GM23338 (cell line): ENCODE measurements around the gene KCTD18. TPM values are rescaled to one million over a fixed set of nuclear protein-coding genes. Genes with fewer than 3 reads are reported as not detected.

ENCODE experiments used
- ATAC-seq: fragments of 200-7000 bp; cut with Tn5 transposase; 3 replicates; pipeline ENCODE4 v1.9.1; 2020
- DNase-seq: peaks from one replicate; pipeline ENCODE4 v3.0.0-alpha.2; 2015; ENCODE audit warnings: low spot score
- H2AFZ ChIP-seq: fragments of 200-600 bp; sonication (generic); 2 replicates; pipeline ENCODE4 v1.8.0; 2016; ENCODE audit warnings: antibody characterized with exemption, mild to moderate bottlenecking, moderate library complexity
- H3F3A ChIP-seq: fragments of 200-600 bp; sonication (generic); replicated peaks from 2 replicates; pipeline ENCODE4 v1.8.0; 2017; ENCODE audit warnings: antibody characterized with exemption, mixed run types, low read depth
- H3K27ac ChIP-seq: fragments of 200-600 bp; sonication (generic); 2 replicates; pipeline ENCODE4 v1.6.1; 2016; ENCODE audit warnings: low read depth
- H3K27me3 ChIP-seq: fragments of 200-600 bp; sonication (generic); 2 replicates; pipeline ENCODE4 v1.8.0; 2016; ENCODE audit warnings: mild to moderate bottlenecking, mixed run types, moderate library complexity; ENCODE audit not compliant: insufficient read depth
- H3K36me3 ChIP-seq: fragments of 200-600 bp; sonication (generic); 2 replicates; pipeline ENCODE4 v1.8.0; 2016; ENCODE audit warnings: mild to moderate bottlenecking; ENCODE audit not compliant: insufficient read depth
- H3K4me1 ChIP-seq: fragments of 200-600 bp; sonication (generic); 2 replicates; pipeline ENCODE4 v1.8.0; 2016; ENCODE audit warnings: mild to moderate bottlenecking, moderate library complexity; ENCODE audit not compliant: insufficient read depth
- H3K4me2 ChIP-seq: fragments of 200-600 bp; sonication (generic); 2 replicates; pipeline ENCODE4 v1.7.1; 2017; ENCODE audit warnings: mixed run types
- H3K4me3 ChIP-seq: fragments of 200-600 bp; sonication (generic); 2 replicates; pipeline ENCODE4 v1.6.1; 2016; ENCODE audit warnings: mixed run types
- H3K79me2 ChIP-seq: fragments of 200-600 bp; sonication (generic); replicated peaks from 2 replicates; pipeline ENCODE4 v1.8.0; 2017; ENCODE audit warnings: mild to moderate bottlenecking; ENCODE audit not compliant: insufficient read depth
- H3K9me2 ChIP-seq: fragments of 200-600 bp; sonication (generic); 2 replicates; pipeline ENCODE4 v1.8.0; 2017; ENCODE audit not compliant: insufficient read depth
- H4K20me1 ChIP-seq: fragments of 200-600 bp; sonication (generic); replicated peaks from 2 replicates; pipeline ENCODE4 v1.8.0; 2017; ENCODE audit warnings: mild to moderate bottlenecking; ENCODE audit not compliant: insufficient read depth
- H3K27ac Mint-ChIP-seq: 2 replicates; pipeline ENCODE4 v1.8.0; 2020; ENCODE audit warnings: inconsistent platforms, mild to moderate bottlenecking, moderate library complexity, mixed read lengths
- H3K27me3 Mint-ChIP-seq: 3 replicates; pipeline ENCODE4 v1.8.0; 2022; ENCODE audit warnings: low read depth, mild to moderate bottlenecking, moderate library complexity, mixed read lengths, inconsistent platforms; ENCODE audit not compliant: insufficient read depth, poor library complexity
- H3K36me3 Mint-ChIP-seq: 3 replicates; pipeline ENCODE4 v1.8.0; 2021; ENCODE audit warnings: low read depth, mild to moderate bottlenecking, inconsistent platforms, moderate library complexity, mixed read lengths
- H3K4me1 Mint-ChIP-seq: 3 replicates; pipeline ENCODE4 v1.8.0; 2020; ENCODE audit warnings: mild to moderate bottlenecking, inconsistent platforms, mixed read lengths
- H3K4me3 Mint-ChIP-seq: 3 replicates; pipeline ENCODE4 v1.8.0; 2021; ENCODE audit warnings: moderate library complexity, mild to moderate bottlenecking, inconsistent platforms, mixed read lengths
- H3K9me3 Mint-ChIP-seq: 3 replicates; pipeline ENCODE4 v1.8.0; 2020; ENCODE audit warnings: moderate library complexity, mild to moderate bottlenecking, inconsistent platforms, mixed read lengths
- CREB1 ChIP-seq: fragments of 250-450 bp; sonication (Bioruptor Pico); IDR thresholded peaks from 2 replicates; pipeline ENCODE4 v1.5.0; 2020; ENCODE audit warnings: low read depth, mild to moderate bottlenecking, moderate library complexity
- EZH2 ChIP-seq: fragments of 200-600 bp; sonication (generic); IDR thresholded peaks from one replicate; pipeline ENCODE4 v1.8.0; 2017; ENCODE audit warnings: antibody characterized with exemption, mild to moderate bottlenecking, low read depth; ENCODE audit not compliant: unreplicated experiment
- EZH2phosphoT487 ChIP-seq: fragments of 200-600 bp; sonication (generic); IDR thresholded peaks from one replicate; pipeline ENCODE4 v1.8.1; 2018; ENCODE audit warnings: antibody characterized with exemption; ENCODE audit not compliant: unreplicated experiment
- JUNB ChIP-seq: IDR thresholded peaks from one replicate; pipeline ENCODE4 v1.6.1; 2016; ENCODE audit warnings: antibody characterized with exemption; ENCODE audit not compliant: unreplicated experiment
- NANOG ChIP-seq: IDR thresholded peaks from 2 replicates; pipeline ENCODE4 v1.6.1; 2016; ENCODE audit warnings: antibody characterized with exemption, borderline replicate concordance
- POLR2AphosphoS5 ChIP-seq: IDR thresholded peaks from 2 replicates; pipeline ENCODE4 v1.6.1; 2016; ENCODE audit warnings: antibody characterized with exemption, low read depth
- STAT1 ChIP-seq: IDR thresholded peaks from one replicate; pipeline ENCODE4 v1.6.1; 2016; ENCODE audit warnings: antibody characterized with exemption; ENCODE audit not compliant: unreplicated experiment
- ZNF114 ChIP-seq: fragments of 250-450 bp; sonication (Bioruptor Pico); IDR thresholded peaks from 2 replicates; pipeline ENCODE4 v1.5.0; 2020; ENCODE audit warnings: mild to moderate bottlenecking, moderate library complexity
- ZNF331 ChIP-seq: fragments of 250-450 bp; sonication (Bioruptor Pico); IDR thresholded peaks from 2 replicates; pipeline ENCODE4 v1.5.0; 2020; ENCODE audit warnings: low read depth, mild to moderate bottlenecking, moderate library complexity
- polyA plus RNA-seq: library from polyadenylated mRNA; unstranded; fragments of >200 nt; fragmentation: Nextera tagmentation; extraction: Ambion mirVana; gene quantifications from 2 replicates; pipeline ENCODE4 v1.2.1, GENCODE V29; 2016
- total RNA-seq: library from RNA; depleted of rRNA; stranded (reverse); fragments of >200 nt; shearing (Covaris generic); gene quantifications from 2 replicates; pipeline ENCODE4 v1.2.3, GENCODE V29; 2014
- TF ChIP-seq, protein P1 (sequence below): IDR thresholded peaks from one replicate; pipeline ENCODE4 v1.6.1; 2018; ENCODE audit warnings: antibody characterized with exemption; ENCODE audit not compliant: unreplicated experiment
- TF ChIP-seq, protein P2 (sequence below), 2 experiments: fragments of 200-600 bp in 1 of 2; sonication (generic) in 1 of 2; conservative IDR thresholded peaks; 2 replicates each; pipeline versions ENCODE4 v1.5.1 to v1.6.1; 2016 to 2017; ENCODE audit warnings: antibody characterized with exemption in 2 of 2, low read depth in 2 of 2, mild to moderate bottlenecking in 2 of 2, moderate library complexity in 1 of 2

KCTD18 gene
- total and polyA plus RNA-seq, 2 experiments from 2014 or later = 3.3 to 4.7 TPM

DNA sequence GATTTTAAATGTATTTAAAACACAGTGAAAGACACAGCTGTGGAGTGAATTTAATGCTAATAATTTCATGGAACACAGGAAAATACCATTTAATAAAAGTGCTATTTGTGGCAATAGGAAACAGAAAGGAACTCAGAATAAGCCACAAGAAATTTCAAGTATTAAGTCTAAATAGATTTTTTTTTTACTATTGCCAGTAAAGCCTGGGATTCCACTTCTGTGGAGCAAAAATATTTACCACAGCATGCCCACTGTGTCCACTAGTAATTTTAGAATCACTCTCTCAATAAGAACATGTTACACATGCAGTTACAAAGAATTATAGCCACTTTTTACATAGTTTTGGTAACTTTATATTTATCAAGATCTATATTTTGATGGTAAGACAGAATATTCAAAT is 17.2 kb downstream of the KCTD18 start:
- TF ChIP-seq ZNF114 (CRISPR knock-in tag) (no peak), STAT1 (no peak), EZH2 (no peak), CREB1 (CRISPR knock-in tag) (no peak), NANOG (no peak), ZNF331 (CRISPR knock-in tag) (no peak), JUNB (no peak)
- TF ChIP-seq, protein P1, sequence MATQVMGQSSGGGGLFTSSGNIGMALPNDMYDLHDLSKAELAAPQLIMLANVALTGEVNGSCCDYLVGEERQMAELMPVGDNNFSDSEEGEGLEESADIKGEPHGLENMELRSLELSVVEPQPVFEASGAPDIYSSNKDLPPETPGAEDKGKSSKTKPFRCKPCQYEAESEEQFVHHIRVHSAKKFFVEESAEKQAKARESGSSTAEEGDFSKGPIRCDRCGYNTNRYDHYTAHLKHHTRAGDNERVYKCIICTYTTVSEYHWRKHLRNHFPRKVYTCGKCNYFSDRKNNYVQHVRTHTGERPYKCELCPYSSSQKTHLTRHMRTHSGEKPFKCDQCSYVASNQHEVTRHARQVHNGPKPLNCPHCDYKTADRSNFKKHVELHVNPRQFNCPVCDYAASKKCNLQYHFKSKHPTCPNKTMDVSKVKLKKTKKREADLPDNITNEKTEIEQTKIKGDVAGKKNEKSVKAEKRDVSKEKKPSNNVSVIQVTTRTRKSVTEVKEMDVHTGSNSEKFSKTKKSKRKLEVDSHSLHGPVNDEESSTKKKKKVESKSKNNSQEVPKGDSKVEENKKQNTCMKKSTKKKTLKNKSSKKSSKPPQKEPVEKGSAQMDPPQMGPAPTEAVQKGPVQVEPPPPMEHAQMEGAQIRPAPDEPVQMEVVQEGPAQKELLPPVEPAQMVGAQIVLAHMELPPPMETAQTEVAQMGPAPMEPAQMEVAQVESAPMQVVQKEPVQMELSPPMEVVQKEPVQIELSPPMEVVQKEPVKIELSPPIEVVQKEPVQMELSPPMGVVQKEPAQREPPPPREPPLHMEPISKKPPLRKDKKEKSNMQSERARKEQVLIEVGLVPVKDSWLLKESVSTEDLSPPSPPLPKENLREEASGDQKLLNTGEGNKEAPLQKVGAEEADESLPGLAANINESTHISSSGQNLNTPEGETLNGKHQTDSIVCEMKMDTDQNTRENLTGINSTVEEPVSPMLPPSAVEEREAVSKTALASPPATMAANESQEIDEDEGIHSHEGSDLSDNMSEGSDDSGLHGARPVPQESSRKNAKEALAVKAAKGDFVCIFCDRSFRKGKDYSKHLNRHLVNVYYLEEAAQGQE = no peak
- TF ChIP-seq, protein P2, sequence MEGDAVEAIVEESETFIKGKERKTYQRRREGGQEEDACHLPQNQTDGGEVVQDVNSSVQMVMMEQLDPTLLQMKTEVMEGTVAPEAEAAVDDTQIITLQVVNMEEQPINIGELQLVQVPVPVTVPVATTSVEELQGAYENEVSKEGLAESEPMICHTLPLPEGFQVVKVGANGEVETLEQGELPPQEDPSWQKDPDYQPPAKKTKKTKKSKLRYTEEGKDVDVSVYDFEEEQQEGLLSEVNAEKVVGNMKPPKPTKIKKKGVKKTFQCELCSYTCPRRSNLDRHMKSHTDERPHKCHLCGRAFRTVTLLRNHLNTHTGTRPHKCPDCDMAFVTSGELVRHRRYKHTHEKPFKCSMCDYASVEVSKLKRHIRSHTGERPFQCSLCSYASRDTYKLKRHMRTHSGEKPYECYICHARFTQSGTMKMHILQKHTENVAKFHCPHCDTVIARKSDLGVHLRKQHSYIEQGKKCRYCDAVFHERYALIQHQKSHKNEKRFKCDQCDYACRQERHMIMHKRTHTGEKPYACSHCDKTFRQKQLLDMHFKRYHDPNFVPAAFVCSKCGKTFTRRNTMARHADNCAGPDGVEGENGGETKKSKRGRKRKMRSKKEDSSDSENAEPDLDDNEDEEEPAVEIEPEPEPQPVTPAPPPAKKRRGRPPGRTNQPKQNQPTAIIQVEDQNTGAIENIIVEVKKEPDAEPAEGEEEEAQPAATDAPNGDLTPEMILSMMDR (conservative IDR thresholded peaks at IDR 0.05; ENCODE audit: low read depth in 2 of 2) = no peak
- no peaks in the 10 kb centered on the region for H3K27me3 ChIP-seq
- Mint-ChIP-seq H3K4me3 (no peak overlapping the region), H3K27me3 (no peaks in the 10 kb centered on the region), H3K4me1 (no peaks in the 10 kb centered on the region), H3K36me3 (peaks cover 24% of the 10 kb centered on the region), H3K9me3 (peaks cover 5% of the 10 kb centered on the region; the same call in 2 of the 3 replicates), H3K27ac (no peak overlapping the region)
- no peak overlapping the region for H2AFZ ChIP-seq
- H3F3A ChIP-seq = no peaks in the 10 kb centered on the region
- no peak overlapping the region for H3K4me3 ChIP-seq
- no peaks in the 10 kb centered on the region for H3K9me2 ChIP-seq
- H3K79me2 ChIP-seq = no peaks in the 10 kb centered on the region
- H4K20me1 ChIP-seq = no peaks in the 10 kb centered on the region
- H3K36me3 ChIP-seq = no peaks in the 10 kb centered on the region
- H3K4me2 ChIP-seq = no peak overlapping the region
- no peak for DNase-seq
- no peak for ATAC-seq
- no peak overlapping the region for H3K27ac ChIP-seq
- no peaks in the 10 kb centered on the region for H3K4me1 ChIP-seq

DNA sequence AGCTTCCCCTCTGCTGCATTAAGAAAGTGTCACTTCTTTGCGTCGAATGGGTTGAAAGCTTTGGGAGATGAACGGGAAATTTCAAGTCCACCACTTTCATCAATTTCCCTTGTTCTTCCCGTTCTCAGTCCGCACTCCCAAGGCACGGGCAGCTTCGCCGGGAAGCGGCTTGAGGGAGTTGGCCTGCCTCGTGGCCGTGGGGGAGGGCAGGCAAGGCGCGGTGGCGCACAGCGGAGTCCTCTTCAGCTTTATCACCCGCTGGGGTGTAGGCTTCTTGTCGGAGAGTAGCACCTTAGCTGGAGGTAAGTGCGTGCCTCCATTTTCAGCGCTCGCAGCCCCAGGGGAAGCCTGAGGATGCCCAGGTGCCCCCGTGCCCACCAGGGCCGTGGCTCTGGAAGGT is 19.9 kb downstream of the KCTD18 start:
- Histone ChIP-seq H3K79me2 (no peaks in the 10 kb centered on the region), H3K4me2 (no peak overlapping the region), H3K9me2 (no peaks in the 10 kb centered on the region), H3K4me1 (no peaks in the 10 kb centered on the region), H3K27me3 (no peaks in the 10 kb centered on the region), H3F3A (no peaks in the 10 kb centered on the region), H3K27ac (no peak overlapping the region), H3K4me3 (no peak overlapping the region), H4K20me1 (no peaks in the 10 kb centered on the region), H2AFZ (no peak overlapping the region), H3K36me3 (no peaks in the 10 kb centered on the region)
- Mint-ChIP-seq H3K4me1 (no peaks in the 10 kb centered on the region), H3K27me3 (no peaks in the 10 kb centered on the region), H3K9me3 (peaks cover 5% of the 10 kb centered on the region; the same call in 2 of the 3 replicates), H3K4me3 (no peak overlapping the region), H3K36me3 (peaks cover 21% of the 10 kb centered on the region), H3K27ac (no peak overlapping the region)
- DNase-seq (no peak), ATAC-seq (peak; percentile 79)
- no peak for TF ChIP-seq ZNF331 (CRISPR knock-in tag)
- TF ChIP-seq POLR2AphosphoS5 = no peak
- TF ChIP-seq CREB1 (CRISPR knock-in tag) = no peak
- TF ChIP-seq EZH2phosphoT487 = no peak
- TF ChIP-seq, protein P2 (conservative IDR thresholded peaks at IDR 0.05; ENCODE audit: low read depth in 2 of 2) = no peak
- no peak for TF ChIP-seq JUNB
- TF ChIP-seq, protein P1 = no peak
- TF ChIP-seq ZNF114 (CRISPR knock-in tag) = no peak
- TF ChIP-seq STAT1 = no peak
